Measurements from ENCODE around the gene TBX4. TPM values are rescaled to one million over a fixed set of nuclear protein-coding genes. Genes with fewer than 3 reads are reported as not detected.
A peak's percentile ranks its signal among the peaks of the same experiment; 100 is the strongest.

Gene TBX4
- total and polyA plus RNA-seq, 9 donors: 18.7 to 43.6 (median 26.4) TPM

DNA sequence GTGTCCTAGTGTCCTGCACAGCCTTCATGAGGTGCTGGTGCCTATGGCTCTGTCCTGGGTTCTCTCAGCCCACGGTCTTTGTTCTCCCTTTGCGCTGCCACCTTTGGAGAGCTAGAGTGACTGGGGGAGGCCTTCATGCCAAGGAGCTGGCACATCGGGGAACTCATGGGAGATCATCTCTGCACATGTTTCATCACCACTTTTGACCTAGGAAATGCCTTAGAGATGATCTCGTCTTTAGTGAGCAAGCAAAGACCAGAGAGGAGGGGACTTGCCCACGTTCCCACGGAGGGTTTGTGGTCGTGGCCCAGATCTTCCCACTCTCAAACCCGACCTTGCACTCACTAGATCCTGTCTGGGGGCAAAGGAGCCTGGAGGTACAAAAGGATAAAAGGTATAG lies 23.5 kb downstream of the TBX4 start:
- 89% methylated on average over 3 of the region's 8 CpGs for WGBS (ENCODE audit: insufficient coverage)

DNA sequence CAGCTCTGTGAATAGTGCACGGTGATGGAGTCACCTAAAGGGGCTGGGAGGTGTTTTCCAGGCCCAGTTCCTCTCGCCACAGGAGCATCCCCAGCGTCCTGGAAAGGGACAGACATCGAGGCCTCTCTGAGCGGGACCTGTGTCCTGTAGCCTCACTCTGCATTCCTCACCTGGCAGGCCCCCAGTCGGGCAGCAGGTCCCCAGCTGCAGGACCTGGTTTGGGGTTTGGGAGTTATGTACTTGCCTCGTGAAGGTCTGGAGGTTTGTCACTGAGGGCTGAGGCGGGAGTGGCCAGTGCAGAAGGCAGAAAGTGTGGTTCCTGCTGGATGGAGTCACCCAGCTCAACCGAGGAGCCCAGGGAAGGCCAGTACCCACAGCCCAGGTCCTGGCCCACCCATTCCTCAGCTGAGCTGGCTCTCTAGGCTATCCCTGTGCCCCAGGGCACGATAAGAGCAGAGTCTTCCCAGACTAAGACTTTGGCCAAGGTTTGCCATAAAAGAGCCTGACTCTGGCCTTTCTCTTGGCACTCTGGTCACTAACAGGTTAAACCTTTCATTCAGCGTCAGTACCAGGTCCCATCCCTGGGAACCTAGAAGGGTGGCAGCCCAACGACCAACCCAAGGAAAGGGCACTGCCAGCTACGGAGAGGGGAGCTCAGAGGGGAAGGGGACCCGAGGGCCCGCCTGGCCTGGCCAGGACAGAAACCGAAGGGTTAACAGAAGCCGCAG lies 24.4 kb downstream of the TBX4 start:
- DNase-seq: no peak
- H3K4me3 ChIP-seq (ENCODE audit: low read length): no peak overlapping the region
- H3K27me3 ChIP-seq (ENCODE audit: control insufficient read depth, insufficient read depth, low read length): peaks cover 2% of the 10 kb centered on the region
- 45% methylated on average over 15 of the region's 17 CpGs for WGBS (ENCODE audit: insufficient coverage)
- peaks cover 19% of the 10 kb centered on the region for H3K4me1 ChIP-seq (ENCODE audit: control insufficient read depth, insufficient read depth, low read length)
- H3K27ac ChIP-seq (ENCODE audit: low read length): no peak overlapping the region
- H3K36me3 ChIP-seq (ENCODE audit: control insufficient read depth, insufficient read depth, low read length): peaks cover 46% of the 10 kb centered on the region
- H3K9me3 ChIP-seq (replicated peaks; ENCODE audit: control insufficient read depth, low read depth, low read length): no peaks in the 10 kb centered on the region

More for the DNA sequence above, 23.5 kb downstream of the TBX4 start:
- no peak for DNase-seq
- Histone ChIP-seq H3K36me3 (ENCODE audit: control insufficient read depth, insufficient read depth, low read length) (peaks cover 39% of the 10 kb centered on the region), H3K4me1 (ENCODE audit: control insufficient read depth, insufficient read depth, low read length) (peaks cover 19% of the 10 kb centered on the region), H3K4me3 (ENCODE audit: low read length) (no peak overlapping the region), H3K27ac (ENCODE audit: low read length) (no peak overlapping the region), H3K27me3 (ENCODE audit: control insufficient read depth, insufficient read depth, low read length) (peaks cover 2% of the 10 kb centered on the region), H3K9me3 (replicated peaks; ENCODE audit: control insufficient read depth, low read depth, low read length) (no peaks in the 10 kb centered on the region)

DNA sequence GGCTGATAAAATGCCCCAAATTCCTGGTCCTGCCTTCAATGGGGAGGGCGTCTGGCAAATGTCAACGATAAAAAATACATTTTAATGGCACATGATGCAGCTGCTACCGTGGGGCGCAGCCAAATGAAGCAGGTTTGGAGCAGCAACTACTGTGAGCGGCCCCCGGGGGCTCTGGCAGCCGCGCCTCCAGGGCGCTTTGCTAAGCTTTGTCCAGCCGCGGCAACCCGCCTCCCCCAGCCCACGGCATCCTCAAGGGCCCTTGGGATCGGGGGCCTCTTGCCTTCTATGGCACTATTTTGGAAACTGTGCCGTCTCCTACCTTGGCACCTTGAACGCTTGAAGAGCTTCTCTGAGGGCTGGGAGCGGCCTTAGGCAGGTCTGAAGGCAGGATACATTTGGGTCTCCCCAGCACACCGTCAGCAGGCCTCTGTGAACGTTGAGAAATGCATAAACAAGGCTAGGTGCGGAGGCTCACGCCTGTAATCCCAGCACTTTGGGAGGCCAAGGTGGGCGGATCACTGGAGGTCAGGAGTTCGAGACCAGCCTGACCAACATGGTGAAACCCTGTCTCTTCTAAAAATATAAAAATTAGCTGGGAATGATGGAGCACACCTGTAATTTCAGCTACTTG lies 25.1 kb downstream of the TBX4 start:
- DNase-seq: peak; percentile 50
- H3K27ac ChIP-seq (ENCODE audit: low read length): no peak overlapping the region
- H3K4me1 ChIP-seq (ENCODE audit: control insufficient read depth, insufficient read depth, low read length): peaks cover 19% of the 10 kb centered on the region
- WGBS (ENCODE audit: insufficient coverage): 25% methylated on average over 18 of the region's 23 CpGs
- no peaks in the 10 kb centered on the region for H3K9me3 ChIP-seq (replicated peaks; ENCODE audit: control insufficient read depth, low read depth, low read length)
- H3K27me3 ChIP-seq (ENCODE audit: control insufficient read depth, insufficient read depth, low read length): peaks cover 2% of the 10 kb centered on the region
- H3K4me3 ChIP-seq (ENCODE audit: low read length): no peak overlapping the region
- peaks cover 46% of the 10 kb centered on the region for H3K36me3 ChIP-seq (ENCODE audit: control insufficient read depth, insufficient read depth, low read length)

DNA sequence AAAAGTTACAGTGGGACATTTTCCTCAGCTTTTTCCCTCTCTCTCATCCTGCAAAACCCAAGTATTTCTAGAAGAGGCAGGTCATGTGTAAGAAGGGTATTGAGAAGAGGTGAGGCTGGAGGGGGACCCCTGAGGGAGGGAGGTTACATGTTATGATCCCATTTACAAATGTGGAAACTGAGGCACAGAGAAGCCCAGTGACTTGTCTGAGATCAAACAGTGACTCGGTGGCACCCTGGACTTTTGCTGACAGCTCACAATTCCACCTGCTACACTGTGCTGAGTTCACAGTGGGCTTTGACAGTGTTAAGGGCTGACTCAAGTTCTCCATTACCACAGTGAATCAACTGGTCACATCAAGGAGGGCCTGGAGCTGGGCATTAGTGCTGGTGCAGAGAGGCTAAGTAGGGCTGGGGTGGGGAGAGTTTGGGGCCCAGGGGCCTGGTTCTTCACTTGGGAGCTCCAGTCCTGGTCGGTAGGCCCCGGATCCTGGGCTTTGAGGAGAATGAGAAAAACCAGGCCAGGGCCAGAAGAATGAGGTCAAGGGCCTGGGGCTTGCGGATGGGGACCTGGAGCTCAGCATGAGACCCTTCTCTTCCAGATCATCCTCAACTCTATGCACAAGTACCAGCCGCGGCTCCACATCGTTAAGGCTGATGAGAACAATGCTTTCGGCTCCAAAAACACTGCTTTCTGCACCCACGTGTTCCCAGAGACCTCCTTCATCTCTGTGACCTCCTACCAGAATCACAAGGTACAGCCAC lies 26.0 kb downstream of the TBX4 start:
- H3K4me1 ChIP-seq (ENCODE audit: control insufficient read depth, insufficient read depth, low read length): peaks cover 19% of the 10 kb centered on the region
- no peak for DNase-seq
- no peaks in the 10 kb centered on the region for H3K9me3 ChIP-seq (replicated peaks; ENCODE audit: control insufficient read depth, low read depth, low read length)
- H3K27ac ChIP-seq (ENCODE audit: low read length): no peak overlapping the region
- H3K36me3 ChIP-seq (ENCODE audit: control insufficient read depth, insufficient read depth, low read length): peaks cover 54% of the 10 kb centered on the region
- H3K4me3 ChIP-seq (ENCODE audit: low read length): no peak overlapping the region
- H3K27me3 ChIP-seq (ENCODE audit: control insufficient read depth, insufficient read depth, low read length): peaks cover 2% of the 10 kb centered on the region
- 75% methylated on average over 6 of the region's 9 CpGs for WGBS (ENCODE audit: insufficient coverage)

DNA sequence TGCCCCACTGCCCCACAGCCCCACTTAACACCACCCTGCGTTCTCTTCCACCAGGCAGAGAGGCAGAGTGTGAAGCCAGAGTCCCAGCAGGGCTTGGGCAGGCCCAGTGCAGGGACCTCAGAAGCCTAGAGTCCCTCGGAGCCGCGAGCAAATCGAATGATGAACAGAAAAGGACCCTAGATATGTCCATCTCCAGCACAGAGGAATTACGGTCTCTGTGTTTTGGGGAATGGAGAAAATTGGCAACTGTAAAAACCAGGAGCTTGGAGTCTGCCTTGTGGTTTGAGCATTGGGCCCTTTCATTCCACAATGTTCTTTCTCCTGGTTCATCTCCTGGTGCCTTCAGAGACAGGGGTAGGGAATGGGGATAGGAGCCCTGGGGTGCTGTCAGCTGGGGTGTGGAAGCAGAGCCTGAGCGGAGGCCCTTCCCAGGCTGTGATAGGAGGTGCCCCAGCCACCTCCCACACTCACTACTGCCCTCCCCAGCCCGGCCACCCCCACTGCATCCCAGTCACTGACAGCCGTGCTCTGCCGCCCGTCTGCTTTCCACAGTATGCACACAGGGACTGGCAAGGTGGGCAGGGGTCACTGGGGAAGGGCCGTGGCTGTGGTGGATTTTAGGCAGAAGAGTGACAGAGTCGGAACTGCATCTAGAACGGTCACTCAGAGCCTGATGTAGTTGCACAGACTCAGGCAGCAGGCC lies 26.7 kb downstream of the TBX4 start:
- DNase-seq: no peak

GRCh38 chr17:61479493-61480413 lies 27.5 kb downstream of the TBX4 start:
- DNase-seq: no peak
- WGBS (ENCODE audit: insufficient coverage): 82% methylated on average over 18 of the region's 25 CpGs
- H3K27me3 ChIP-seq (ENCODE audit: control insufficient read depth, insufficient read depth, low read length): no peaks in the 10 kb centered on the region
- H3K4me3 ChIP-seq (ENCODE audit: low read length): no peak overlapping the region
- no peaks in the 10 kb centered on the region for H3K9me3 ChIP-seq (replicated peaks; ENCODE audit: control insufficient read depth, low read depth, low read length)
- H3K36me3 ChIP-seq (ENCODE audit: control insufficient read depth, insufficient read depth, low read length): peaks cover 62% of the 10 kb centered on the region
- no peak overlapping the region for H3K27ac ChIP-seq (ENCODE audit: low read length)
- peaks cover 16% of the 10 kb centered on the region for H3K4me1 ChIP-seq (ENCODE audit: control insufficient read depth, insufficient read depth, low read length)

More for the DNA sequence above, 26.7 kb downstream of the TBX4 start:
- no peaks in the 10 kb centered on the region for H3K27me3 ChIP-seq (ENCODE audit: control insufficient read depth, insufficient read depth, low read length)
- H3K4me1 ChIP-seq (ENCODE audit: control insufficient read depth, insufficient read depth, low read length): peaks cover 19% of the 10 kb centered on the region
- H3K9me3 ChIP-seq (replicated peaks; ENCODE audit: control insufficient read depth, low read depth, low read length): no peaks in the 10 kb centered on the region
- 76% methylated on average over 12 of the region's 14 CpGs for WGBS (ENCODE audit: insufficient coverage)
- H3K4me3 ChIP-seq (ENCODE audit: low read length): no peak overlapping the region
- H3K36me3 ChIP-seq (ENCODE audit: control insufficient read depth, insufficient read depth, low read length): peaks cover 58% of the 10 kb centered on the region
- no peak overlapping the region for H3K27ac ChIP-seq (ENCODE audit: low read length)

GRCh38 chr17:61480414-61480807 lies 28.2 kb downstream of the TBX4 start:
- DNase-seq: no peak
- Histone ChIP-seq H3K4me1 (ENCODE audit: control insufficient read depth, insufficient read depth, low read length) (peaks cover 12% of the 10 kb centered on the region), H3K4me3 (ENCODE audit: low read length) (no peak overlapping the region), H3K27me3 (ENCODE audit: control insufficient read depth, insufficient read depth, low read length) (no peaks in the 10 kb centered on the region), H3K36me3 (ENCODE audit: control insufficient read depth, insufficient read depth, low read length) (peaks cover 61% of the 10 kb centered on the region), H3K9me3 (replicated peaks; ENCODE audit: control insufficient read depth, low read depth, low read length) (no peaks in the 10 kb centered on the region), H3K27ac (ENCODE audit: low read length) (no peak overlapping the region)
- 65% methylated on average over 3 of the region's 5 CpGs for WGBS (ENCODE audit: insufficient coverage)

GRCh38 chr17:61481421-61481820 lies 29.2 kb downstream of the TBX4 start:
- WGBS (ENCODE audit: insufficient coverage): 60% methylated on average over 2 of the region's 5 CpGs
- H3K4me1 ChIP-seq (ENCODE audit: control insufficient read depth, insufficient read depth, low read length): peaks cover 15% of the 10 kb centered on the region
- DNase-seq: no peak
- no peaks in the 10 kb centered on the region for H3K27me3 ChIP-seq (ENCODE audit: control insufficient read depth, insufficient read depth, low read length)
- no peak overlapping the region for H3K4me3 ChIP-seq (ENCODE audit: low read length)
- no peak overlapping the region for H3K27ac ChIP-seq (ENCODE audit: low read length)
- H3K36me3 ChIP-seq (ENCODE audit: control insufficient read depth, insufficient read depth, low read length): peaks cover 58% of the 10 kb centered on the region
- no peaks in the 10 kb centered on the region for H3K9me3 ChIP-seq (replicated peaks; ENCODE audit: control insufficient read depth, low read depth, low read length)

GRCh38 chr17:61482467-61482866 lies 30.2 kb downstream of the TBX4 start:
- Histone ChIP-seq H3K4me3 (ENCODE audit: low read length) (no peak overlapping the region), H3K27me3 (ENCODE audit: control insufficient read depth, insufficient read depth, low read length) (no peaks in the 10 kb centered on the region), H3K4me1 (ENCODE audit: control insufficient read depth, insufficient read depth, low read length) (peaks cover 14% of the 10 kb centered on the region), H3K36me3 (ENCODE audit: control insufficient read depth, insufficient read depth, low read length) (peaks cover 58% of the 10 kb centered on the region), H3K27ac (ENCODE audit: low read length) (no peak overlapping the region), H3K9me3 (replicated peaks; ENCODE audit: control insufficient read depth, low read depth, low read length) (no peaks in the 10 kb centered on the region)
- DNase-seq: no peak
- 57% methylated on average over 8 of the region's 8 CpGs for WGBS (ENCODE audit: insufficient coverage)

All from muscle of leg (tissue), 11 donors.